Measurements from ENCODE around the gene SMYD3.
"Not testable (repeated sequence)": the region's sequence is repeated elsewhere in the genome, so short reads cannot be mapped to it uniquely, and the experiment has no call there.

Gene SMYD3

GRCh38 chr1:246333855-246334254 lies 173.2 kb downstream of the SMYD3 start:
- no peak overlapping the region for H3K27ac ChIP-seq
- TF ChIP-seq ZFX (IDR thresholded peaks at IDR 0.05) (no peak), CTCF (conservative IDR thresholded peaks at IDR 0.05) (no peak)

GRCh38 chr1:246332078-246332477 lies 175.0 kb downstream of the SMYD3 start:
- no peak overlapping the region for H3K27ac ChIP-seq
- TF ChIP-seq ZFX (IDR thresholded peaks at IDR 0.05): no peak
- no peak for TF ChIP-seq CTCF (conservative IDR thresholded peaks at IDR 0.05)

- H3K27ac ChIP-seq: no peak overlapping the region
- TF ChIP-seq ZFX (IDR thresholded peaks at IDR 0.05) (no peak), CTCF (conservative IDR thresholded peaks at IDR 0.05) (no peak)
These were observed 177.2 kb downstream of the SMYD3 start for GRCh38 chr1:246329900-246330299.

- not testable (repeated sequence) for H3K27ac ChIP-seq
These were observed 177.8 kb downstream of the SMYD3 start for GRCh38 chr1:246329292-246329691.

GRCh38 chr1:246324711-246325110 lies 182.4 kb downstream of the SMYD3 start:
- no peak overlapping the region for H3K27ac ChIP-seq
- TF ChIP-seq ZFX (IDR thresholded peaks at IDR 0.05): no peak
- TF ChIP-seq CTCF (conservative IDR thresholded peaks at IDR 0.05): no peak

- not testable (repeated sequence) for H3K27ac ChIP-seq
These were observed 183.0 kb downstream of the SMYD3 start for GRCh38 chr1:246324033-246324432.

GRCh38 chr1:246320286-246320685 lies 186.8 kb downstream of the SMYD3 start:
- no peak for TF ChIP-seq CTCF (conservative IDR thresholded peaks at IDR 0.05)
- TF ChIP-seq ZFX (IDR thresholded peaks at IDR 0.05): no peak
- no peak overlapping the region for H3K27ac ChIP-seq

GRCh38 chr1:246319083-246319714 lies 187.9 kb downstream of the SMYD3 start:
- no peak overlapping the region for H3K27ac ChIP-seq
- TF ChIP-seq ZFX (IDR thresholded peaks at IDR 0.05): no peak
- no peak for TF ChIP-seq CTCF (conservative IDR thresholded peaks at IDR 0.05)

All from C4-2B (cell line).